Neural progenitor cell (in vitro differentiated cells): ENCODE data around the gene SREBF2.

Source experiments
- CTCF ChIP-seq: fragments of 200-600 bp; sonication (generic); IDR thresholded peaks from 2 replicates; pipeline ENCODE4 v1.5.1; 2017; ENCODE audit warnings: antibody characterized with exemption, mild to moderate bottlenecking
- EZH2 ChIP-seq: fragments of 200-600 bp; sonication (generic); IDR thresholded peaks from 2 replicates; pipeline ENCODE4 v1.6.1; 2017; ENCODE audit warnings: antibody characterized with exemption, mild to moderate bottlenecking, moderate library complexity

GRCh38 chr22:41905411-41906202 is 72.7 kb downstream of the SREBF2 start:
- TF ChIP-seq EZH2 (no peak), CTCF (no peak)
